ENCODE results near the gene POR. TPM values are rescaled to one million over a fixed set of nuclear protein-coding genes. Genes with fewer than 3 reads are reported as not detected.

Gene POR
- total and polyA plus RNA-seq, 2 of the 13 experiments (the other 11 are each of a cell fraction or from before 2014, with no cell fraction given), result 145 to 266 TPM

DNA sequence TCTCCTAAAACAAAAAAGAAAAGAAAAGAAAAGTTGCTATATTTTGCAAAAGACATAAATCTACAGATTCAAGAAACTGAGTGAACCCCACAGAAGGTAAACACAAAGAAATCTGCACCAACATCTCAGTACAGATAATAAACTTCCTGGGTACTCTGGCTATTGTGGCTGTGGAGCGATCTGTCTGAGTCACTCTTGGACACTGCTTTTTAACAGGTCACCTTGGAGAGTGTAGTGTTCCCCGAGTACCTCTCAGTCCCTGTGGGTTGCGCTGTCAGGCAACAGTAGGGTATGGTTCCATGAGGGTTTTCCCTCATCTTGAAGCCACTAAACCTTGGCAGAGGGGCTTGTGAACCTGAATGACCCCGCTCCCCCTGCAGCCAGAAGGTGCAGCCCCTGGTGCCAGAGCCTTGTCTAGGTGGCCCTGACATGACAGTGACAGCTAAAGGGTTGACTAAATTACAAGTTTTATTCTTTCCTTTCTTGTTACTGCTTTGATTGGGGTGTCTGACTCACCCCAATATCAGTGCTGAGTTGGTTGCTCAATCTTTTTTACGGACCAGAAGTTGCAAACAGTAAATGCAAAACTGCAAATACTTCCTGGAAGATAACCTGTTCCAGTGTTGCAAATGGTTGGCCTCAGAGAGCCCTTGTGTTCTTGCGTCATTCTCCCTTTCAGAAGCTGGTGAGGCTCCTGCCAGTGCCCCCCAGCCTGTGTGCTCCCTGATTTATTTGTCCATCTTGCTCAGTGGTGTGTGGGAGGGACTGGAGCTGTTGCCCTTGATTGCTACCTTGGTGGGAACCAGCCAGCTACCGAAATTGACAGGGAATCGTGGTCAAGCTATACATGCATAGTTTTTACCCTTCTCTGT lies 30.6 kb downstream of the POR start (continued):
- TF ChIP-seq NONO (IDR thresholded peaks at IDR 0.05) (no peak), NONO (CRISPR knock-in tag; conservative IDR thresholded peaks at IDR 0.05) (no peak; the same call in 1 of the 2 replicates), ZNF781 (CRISPR knock-in tag; IDR thresholded peaks at IDR 0.05; ENCODE audit: borderline replicate concordance, not compliant biosample characterization) (no peak), ZNF678 (CRISPR knock-in tag; IDR thresholded peaks at IDR 0.05) (no peak), MYNN (CRISPR knock-in tag; IDR thresholded peaks at IDR 0.05; ENCODE audit: low read depth) (no peak), RARG (CRISPR knock-in tag; IDR thresholded peaks at IDR 0.05; ENCODE audit: low read depth) (no peak), ZNF660 (CRISPR knock-in tag; IDR thresholded peaks at IDR 0.05; ENCODE audit: borderline replicate concordance, low read depth) (no peak), ZNF777 (CRISPR knock-in tag; IDR thresholded peaks at IDR 0.05) (no peak), TAF1 (CRISPR knock-in tag; IDR thresholded peaks at IDR 0.05) (no peak), ZNF30 (CRISPR knock-in tag; IDR thresholded peaks at IDR 0.05) (no peak), SRSF1 (optimal IDR thresholded peaks at IDR 0.05; ENCODE audit: low read depth, low read length) (no peak), ZNF644 (CRISPR knock-in tag; IDR thresholded peaks at IDR 0.05; ENCODE audit: low read depth) (peak; percentile 31; the same call in 1 of the 2 replicates), ARHGAP35 (CRISPR knock-in tag; IDR thresholded peaks at IDR 0.05; ENCODE audit: borderline replicate concordance) (no peak), DMAP1 (CRISPR knock-in tag; IDR thresholded peaks at IDR 0.05) (no peak), ONECUT2 (CRISPR knock-in tag; IDR thresholded peaks at IDR 0.05) (no peak), MEIS1 (CRISPR knock-in tag; IDR thresholded peaks at IDR 0.05; ENCODE audit: borderline replicate concordance) (no peak), ZNF230 (CRISPR knock-in tag; IDR thresholded peaks at IDR 0.05) (no peak), STAG1 (CRISPR knock-in tag; IDR thresholded peaks at IDR 0.05) (no peak)
- TF ChIP-seq, protein P1, sequence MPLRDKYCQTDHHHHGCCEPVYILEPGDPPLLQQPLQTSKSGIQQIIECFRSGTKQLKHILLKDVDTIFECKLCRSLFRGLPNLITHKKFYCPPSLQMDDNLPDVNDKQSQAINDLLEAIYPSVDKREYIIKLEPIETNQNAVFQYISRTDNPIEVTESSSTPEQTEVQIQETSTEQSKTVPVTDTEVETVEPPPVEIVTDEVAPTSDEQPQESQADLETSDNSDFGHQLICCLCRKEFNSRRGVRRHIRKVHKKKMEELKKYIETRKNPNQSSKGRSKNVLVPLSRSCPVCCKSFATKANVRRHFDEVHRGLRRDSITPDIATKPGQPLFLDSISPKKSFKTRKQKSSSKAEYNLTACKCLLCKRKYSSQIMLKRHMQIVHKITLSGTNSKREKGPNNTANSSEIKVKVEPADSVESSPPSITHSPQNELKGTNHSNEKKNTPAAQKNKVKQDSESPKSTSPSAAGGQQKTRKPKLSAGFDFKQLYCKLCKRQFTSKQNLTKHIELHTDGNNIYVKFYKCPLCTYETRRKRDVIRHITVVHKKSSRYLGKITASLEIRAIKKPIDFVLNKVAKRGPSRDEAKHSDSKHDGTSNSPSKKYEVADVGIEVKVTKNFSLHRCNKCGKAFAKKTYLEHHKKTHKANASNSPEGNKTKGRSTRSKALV (CRISPR knock-in tag; IDR thresholded peaks at IDR 0.05), result no peak
- TF ChIP-seq, protein P2, sequence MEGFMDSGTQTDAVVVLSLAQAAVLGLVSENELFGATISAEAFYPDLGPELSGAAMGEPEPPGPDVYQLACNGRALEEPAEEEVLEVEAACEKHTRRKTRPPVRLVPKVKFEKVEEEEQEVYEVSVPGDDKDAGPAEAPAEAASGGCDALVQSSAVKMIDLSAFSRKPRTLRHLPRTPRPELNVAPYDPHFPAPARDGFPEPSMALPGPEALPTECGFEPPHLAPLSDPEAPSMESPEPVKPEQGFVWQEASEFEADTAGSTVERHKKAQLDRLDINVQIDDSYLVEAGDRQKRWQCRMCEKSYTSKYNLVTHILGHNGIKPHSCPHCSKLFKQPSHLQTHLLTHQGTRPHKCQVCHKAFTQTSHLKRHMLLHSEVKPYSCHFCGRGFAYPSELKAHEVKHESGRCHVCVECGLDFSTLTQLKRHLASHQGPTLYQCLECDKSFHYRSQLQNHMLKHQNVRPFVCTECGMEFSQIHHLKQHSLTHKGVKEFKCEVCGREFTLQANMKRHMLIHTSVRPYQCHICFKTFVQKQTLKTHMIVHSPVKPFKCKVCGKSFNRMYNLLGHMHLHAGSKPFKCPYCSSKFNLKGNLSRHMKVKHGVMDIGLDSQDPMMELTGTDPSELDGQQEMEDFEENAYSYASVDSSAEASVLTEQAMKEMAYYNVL (CRISPR knock-in tag; IDR thresholded peaks at IDR 0.05; ENCODE audit: borderline replicate concordance), result no peak
- TF ChIP-seq, protein P3, sequence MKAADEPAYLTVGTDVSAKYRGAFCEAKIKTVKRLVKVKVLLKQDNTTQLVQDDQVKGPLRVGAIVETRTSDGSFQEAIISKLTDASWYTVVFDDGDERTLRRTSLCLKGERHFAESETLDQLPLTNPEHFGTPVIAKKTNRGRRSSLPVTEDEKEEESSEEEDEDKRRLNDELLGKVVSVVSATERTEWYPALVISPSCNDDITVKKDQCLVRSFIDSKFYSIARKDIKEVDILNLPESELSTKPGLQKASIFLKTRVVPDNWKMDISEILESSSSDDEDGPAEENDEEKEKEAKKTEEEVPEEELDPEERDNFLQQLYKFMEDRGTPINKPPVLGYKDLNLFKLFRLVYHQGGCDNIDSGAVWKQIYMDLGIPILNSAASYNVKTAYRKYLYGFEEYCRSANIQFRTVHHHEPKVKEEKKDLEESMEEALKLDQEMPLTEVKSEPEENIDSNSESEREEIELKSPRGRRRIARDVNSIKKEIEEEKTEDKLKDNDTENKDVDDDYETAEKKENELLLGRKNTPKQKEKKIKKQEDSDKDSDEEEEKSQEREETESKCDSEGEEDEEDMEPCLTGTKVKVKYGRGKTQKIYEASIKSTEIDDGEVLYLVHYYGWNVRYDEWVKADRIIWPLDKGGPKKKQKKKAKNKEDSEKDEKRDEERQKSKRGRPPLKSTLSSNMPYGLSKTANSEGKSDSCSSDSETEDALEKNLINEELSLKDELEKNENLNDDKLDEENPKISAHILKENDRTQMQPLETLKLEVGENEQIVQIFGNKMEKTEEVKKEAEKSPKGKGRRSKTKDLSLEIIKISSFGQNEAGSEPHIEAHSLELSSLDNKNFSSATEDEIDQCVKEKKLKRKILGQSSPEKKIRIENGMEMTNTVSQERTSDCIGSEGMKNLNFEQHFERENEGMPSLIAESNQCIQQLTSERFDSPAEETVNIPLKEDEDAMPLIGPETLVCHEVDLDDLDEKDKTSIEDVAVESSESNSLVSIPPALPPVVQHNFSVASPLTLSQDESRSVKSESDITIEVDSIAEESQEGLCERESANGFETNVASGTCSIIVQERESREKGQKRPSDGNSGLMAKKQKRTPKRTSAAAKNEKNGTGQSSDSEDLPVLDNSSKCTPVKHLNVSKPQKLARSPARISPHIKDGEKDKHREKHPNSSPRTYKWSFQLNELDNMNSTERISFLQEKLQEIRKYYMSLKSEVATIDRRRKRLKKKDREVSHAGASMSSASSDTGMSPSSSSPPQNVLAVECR (CRISPR knock-in tag; IDR thresholded peaks at IDR 0.05; ENCODE audit: borderline replicate concordance), result peak; percentile 63; the same call in 1 of the 2 replicates
